HG03571 (cell line): Measurements from ENCODE around the gene OR51M1.
A peak's percentile ranks its signal among the peaks of the same experiment; 100 is the strongest.
"Not testable (repeated sequence)": the region's sequence is repeated elsewhere in the genome, so short reads cannot be mapped to it uniquely, and the experiment has no call there.

Experiments
- ATAC-seq: cut with Tn5 transposase; IDR thresholded peaks from one replicate; pipeline ENCODE4 v1.9.1; 2021; ENCODE audit not compliant: unreplicated experiment

The OR51M1 gene, protein sequence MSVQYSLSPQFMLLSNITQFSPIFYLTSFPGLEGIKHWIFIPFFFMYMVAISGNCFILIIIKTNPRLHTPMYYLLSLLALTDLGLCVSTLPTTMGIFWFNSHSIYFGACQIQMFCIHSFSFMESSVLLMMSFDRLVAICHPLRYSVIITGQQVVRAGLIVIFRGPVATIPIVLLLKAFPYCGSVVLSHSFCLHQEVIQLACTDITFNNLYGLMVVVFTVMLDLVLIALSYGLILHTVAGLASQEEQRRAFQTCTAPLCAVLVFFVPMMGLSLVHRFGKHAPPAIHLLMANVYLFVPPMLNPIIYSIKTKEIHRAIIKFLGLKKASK

DNA sequence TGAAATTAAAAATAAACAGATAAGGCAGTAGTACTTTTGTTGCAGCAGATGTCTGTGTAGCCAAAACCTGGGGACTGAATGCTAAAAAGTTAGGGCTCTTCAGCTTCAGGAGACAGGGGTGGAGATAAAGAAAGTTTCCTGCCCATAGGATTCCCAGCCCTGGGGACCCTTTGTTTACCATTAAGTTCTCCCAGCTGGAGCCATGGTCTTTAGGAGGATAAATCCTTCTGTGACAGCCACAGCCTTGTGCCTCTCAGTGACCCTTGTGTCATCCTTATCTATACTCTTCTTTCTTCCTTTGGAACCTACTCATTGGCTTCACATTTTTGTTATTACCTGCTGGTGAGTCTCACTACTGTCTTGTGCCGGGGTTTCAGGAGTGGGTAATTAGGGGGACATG, at the start of gene OR51M1:
TSS of gene OR51M1 (plus strand) at position 237 of the 400 bp plus-strand sequence. CDS start 5,587 bp downstream, outside the sequence.
- ATAC-seq, result no peak

GRCh38 chr11:5335170-5335569, 48.4 kb upstream of the OR51M1 start:
- no peak for ATAC-seq

DNA sequence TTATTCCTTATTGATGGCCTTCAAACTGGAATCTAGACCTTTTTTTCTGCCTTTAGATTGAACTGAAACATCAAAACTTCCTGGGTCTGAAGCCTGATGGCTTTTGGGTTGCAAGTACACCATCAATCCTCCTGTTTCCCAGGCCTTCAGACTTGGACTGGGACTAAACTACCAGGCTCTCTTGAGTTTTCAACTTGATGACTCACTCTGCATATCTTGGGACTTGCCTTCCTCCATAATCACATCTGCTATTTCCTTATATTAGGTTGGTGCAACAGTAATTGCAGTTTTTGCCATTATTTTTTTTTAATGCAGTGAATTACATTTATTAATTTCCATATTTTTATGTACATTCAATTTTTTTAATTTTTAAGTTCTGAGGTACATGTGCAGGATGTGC, 47.3 kb upstream of the OR51M1 start:
- no peak for ATAC-seq

DNA sequence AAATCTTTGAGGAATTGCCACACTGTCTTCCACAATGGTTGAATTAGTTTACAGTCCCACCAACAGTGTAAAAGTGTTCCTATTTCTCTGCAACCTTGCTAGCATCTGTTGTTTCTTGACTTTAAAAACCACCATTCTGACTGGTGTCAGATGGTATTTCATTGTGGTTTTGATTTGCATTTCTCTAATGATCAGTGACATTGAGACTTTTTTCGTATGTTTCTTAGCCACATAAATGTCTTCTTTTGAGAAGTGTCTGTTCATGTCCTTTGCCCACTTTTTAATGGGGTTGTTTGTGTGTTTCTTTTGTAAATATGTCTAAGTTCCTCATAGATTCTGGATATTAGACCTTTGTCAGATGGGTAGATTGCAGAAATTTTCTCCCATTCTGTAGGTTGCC, 46.4 kb upstream of the OR51M1 start:
- not testable (repeated sequence) for ATAC-seq

DNA sequence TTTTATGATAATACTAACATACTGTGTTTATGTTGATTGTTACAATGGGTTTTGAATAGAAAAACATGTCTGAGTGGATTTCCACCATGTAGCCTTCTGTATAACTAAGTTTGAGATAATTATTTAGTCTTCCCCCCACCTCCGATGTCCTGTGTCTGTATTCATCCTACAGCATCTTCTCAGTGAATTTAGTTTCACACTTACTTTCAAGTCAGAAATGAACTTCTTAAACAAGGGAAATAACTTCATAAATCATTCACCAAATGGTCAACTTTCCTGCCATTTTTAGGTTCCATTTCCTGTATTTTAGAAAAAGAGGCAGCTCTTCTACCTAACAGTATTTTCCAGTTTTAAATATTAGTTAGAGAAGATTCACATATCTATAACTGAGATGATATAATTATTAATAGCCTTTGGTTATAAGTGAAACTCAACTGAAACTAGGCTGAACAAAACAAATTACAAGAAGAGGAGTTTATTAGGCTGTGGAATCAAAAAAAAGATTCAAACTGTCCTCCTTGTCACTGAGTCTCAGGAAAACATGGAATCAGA, 43.8 kb upstream of the OR51M1 start:
- ATAC-seq, result peak; percentile 81

DNA sequence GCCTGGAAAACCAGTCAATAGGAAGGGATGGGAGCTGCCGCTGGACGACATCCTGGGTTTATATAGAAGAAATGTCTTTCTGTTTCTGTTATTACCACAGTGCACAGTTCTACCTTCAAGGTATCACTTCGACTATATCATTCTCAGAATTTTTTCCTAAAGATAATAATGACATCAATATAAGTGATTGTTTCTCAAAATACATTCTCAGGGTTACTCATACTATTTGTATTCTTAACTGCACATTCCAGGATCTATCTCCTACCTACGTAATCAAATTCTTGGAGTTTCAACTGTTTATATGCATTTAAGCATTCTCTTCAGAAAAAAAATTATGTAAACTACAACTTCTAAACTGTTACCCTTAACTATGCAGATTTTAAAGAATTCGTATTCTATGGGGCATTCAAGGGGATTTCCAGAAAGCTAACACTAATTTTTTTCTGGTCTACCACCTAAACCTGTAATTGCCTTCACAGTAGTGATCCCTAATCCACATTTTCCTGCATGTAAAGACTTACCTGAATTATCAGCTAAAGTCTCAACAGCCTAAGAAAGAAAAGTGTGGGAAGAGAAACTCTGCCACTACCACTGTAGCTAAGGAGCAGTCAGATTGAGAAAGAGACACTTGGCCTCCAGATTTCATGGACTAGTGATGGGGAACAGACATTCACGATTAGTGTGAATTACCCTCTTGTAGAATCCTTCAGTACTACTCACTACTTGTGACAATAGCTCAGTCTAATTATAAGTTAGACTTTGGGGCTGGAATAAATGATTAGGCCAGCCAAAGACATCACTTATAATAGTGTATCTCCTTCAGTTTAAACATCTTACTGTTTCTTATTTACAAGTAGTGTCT, 39.9 kb upstream of the OR51M1 start, which contains the start of gene OR51B5:
TSS of gene OR51B5 (minus strand) at position 51 of the 862 bp plus-strand sequence. CDS start at position 51, 0 bp downstream.
- ATAC-seq, result no peak

DNA sequence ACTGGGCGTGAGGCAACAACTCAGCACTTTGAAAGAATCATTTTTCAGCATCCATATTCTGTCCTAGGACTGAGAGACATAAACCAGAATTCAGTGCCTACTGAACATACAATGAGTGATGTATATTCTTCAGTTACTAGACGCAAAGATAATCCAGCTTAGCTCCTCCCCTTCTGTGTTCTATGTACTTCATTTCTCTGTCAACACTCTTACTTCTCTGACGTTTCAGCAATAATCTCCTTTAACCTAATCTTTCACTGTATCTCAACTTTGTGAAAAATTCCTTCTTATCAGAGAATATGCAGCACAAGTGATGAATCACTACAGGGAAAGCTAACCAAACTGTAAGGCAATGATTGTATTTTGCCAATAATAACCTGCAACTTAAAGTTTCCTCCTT, 37.8 kb upstream of the OR51M1 start:
- ATAC-seq, result no peak

GRCh38 chr11:5348551-5349194, 34.9 kb upstream of the OR51M1 start:
- ATAC-seq, result no peak

- ATAC-seq, result no peak
Observed at GRCh38 chr11:5349550-5349949, 34.1 kb upstream of the OR51M1 start.

GRCh38 chr11:5351208-5351607, 32.4 kb upstream of the OR51M1 start, which contains the start of gene OR51B6:
Gene OR51B6, plus strand, starts transcription at chr11:5351508. Its CDS starts 0 bp downstream, at chr11:5351508.
- ATAC-seq, result no peak

GRCh38 chr11:5356031-5356430, 27.6 kb upstream of the OR51M1 start:
- ATAC-seq, result not testable (repeated sequence)

GRCh38 chr11:5362017-5362625, 21.5 kb upstream of the OR51M1 start:
- no peak for ATAC-seq

- no peak for ATAC-seq
Observed at GRCh38 chr11:5363679-5364078, 19.9 kb upstream of the OR51M1 start.

DNA sequence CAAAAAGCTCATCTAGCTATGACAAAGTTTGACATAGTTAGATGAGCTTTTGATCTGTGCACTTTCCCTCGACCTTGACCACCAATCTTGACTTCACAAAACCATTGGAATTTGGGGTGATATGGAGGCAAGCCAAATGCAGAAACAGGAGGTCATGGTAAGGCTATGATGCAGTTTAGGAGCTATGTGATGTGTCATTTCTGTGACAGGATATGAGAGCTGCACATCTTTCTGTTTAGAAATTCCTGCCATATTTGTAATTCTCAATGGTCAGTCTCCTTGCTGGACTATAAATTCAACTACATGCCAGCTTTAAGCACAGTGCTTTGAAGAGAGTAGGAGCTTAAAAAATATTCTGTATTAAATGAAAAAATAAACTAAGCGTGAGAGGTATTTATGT, 19.4 kb upstream of the OR51M1 start:
- no peak for ATAC-seq

DNA sequence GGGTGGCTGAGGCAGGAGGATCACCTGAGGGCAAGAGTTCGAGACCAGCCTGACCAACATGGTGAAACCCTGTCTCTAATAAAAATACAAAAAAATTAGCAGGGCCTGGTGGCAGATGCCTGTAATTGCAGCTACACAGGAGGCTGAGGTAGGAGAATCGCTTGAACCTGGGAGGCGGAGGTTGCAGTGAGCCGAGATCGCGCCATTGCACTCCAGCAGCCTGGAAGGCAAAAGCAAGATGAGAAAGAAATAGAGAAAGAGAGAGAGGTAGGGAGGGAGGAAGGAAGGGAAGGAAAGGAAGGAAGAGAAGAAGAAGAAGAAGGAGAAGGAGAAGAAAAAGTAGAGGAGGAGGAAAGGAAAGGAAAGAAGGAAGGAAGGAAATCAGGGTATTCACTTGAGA, 17.2 kb upstream of the OR51M1 start:
- ATAC-seq, result not testable (repeated sequence)

GRCh38 chr11:5366856-5367255, 16.8 kb upstream of the OR51M1 start:
- no peak for ATAC-seq

- no peak for ATAC-seq
Observed at GRCh38 chr11:5367448-5368074, 16.1 kb upstream of the OR51M1 start.

GRCh38 chr11:5368502-5369043, 15.0 kb upstream of the OR51M1 start:
- ATAC-seq, result peak; percentile 69

- ATAC-seq, result peak; percentile 64
Observed at GRCh38 chr11:5369789-5370188, 13.8 kb upstream of the OR51M1 start.
